GM12878 (cell line): ENCODE results near the gene RPL32. TPM values are rescaled to one million over a fixed set of nuclear protein-coding genes. Genes with fewer than 3 reads are reported as not detected.
A peak's percentile ranks its signal among the peaks of the same experiment; 100 is the strongest.

Source experiments
- ATAC-seq: fragments of 200-7000 bp; cut with Tn5 transposase; 3 replicates; pipeline ENCODE4 v1.9.1; 2020; ENCODE audit warnings: mild to moderate bottlenecking, moderate library complexity
- BruUV-seq: library from RNA; stranded (reverse); fragments of 400-500 nt; replicated peaks from 2 replicates; lab custom pipeline; 2021; lab: Mats Ljungman, UMichigan
- CTCF ChIA-PET: fragments of 300-600 bp; sonication (Branson Sonifier 250); formaldehyde crosslinking; extraction: SDS; loops from one replicate; lab custom pipeline; 2021; ENCODE audit warnings: inconsistent platforms; lab: Yijun Ruan, JAX
- POLR2A ChIA-PET: fragments of 350-600 bp; formaldehyde crosslinking; extraction: SDS; loops from one replicate; lab custom pipeline; 2021; ENCODE audit warnings: inconsistent platforms; lab: Charles Lee
- RAD21 ChIA-PET: fragments of 300-600 bp; sonication (Branson Sonifier 250); formaldehyde crosslinking; loops from one replicate; lab custom pipeline; 2023; ENCODE audit warnings: antibody characterized with exemption; ENCODE audit not compliant: unreplicated experiment; lab: Charles Lee
- SMC1A ChIA-PET: fragments of 300-600 bp; sonication (Branson Sonifier 250); formaldehyde crosslinking; loops from one replicate; lab custom pipeline; 2023; ENCODE audit not compliant: unreplicated experiment, uncharacterized antibody; lab: Charles Lee
- DNase-seq: peaks from one replicate; pipeline ENCODE4 v3.0.0-alpha.2; 2011; ENCODE audit warnings: low read depth, low spot score
- FAIRE-seq: peaks from 3 replicates; lab custom pipeline; 2011; peaks lifted over from hg19 to GRCh38; lab: Jason Lieb, UNC
- H2AFZ ChIP-seq: 2 replicates; pipeline ENCODE4 v1.6.0; 2011; ENCODE audit warnings: low read depth, low read length, control low read depth; ENCODE audit not compliant: control insufficient read depth
- H3K27ac ChIP-seq: 2 replicates; pipeline ENCODE4 v1.5.1; 2011; ENCODE audit warnings: control low read depth; ENCODE audit not compliant: control insufficient read depth, insufficient read depth
- H3K27me3 ChIP-seq, 2 experiments: replicated peaks in 1 of 2; 2 replicates each; pipeline versions ENCODE4 v1.6.0 to v1.6.1; 2011; ENCODE audit warnings: low read length in 1 of 2; ENCODE audit not compliant: control insufficient read depth in 2 of 2, insufficient read depth in 2 of 2
- H3K36me3 ChIP-seq, 2 experiments: 2 replicates each; pipeline ENCODE4 v1.5.1; 2011; ENCODE audit warnings: low read length in 1 of 2; ENCODE audit not compliant: control insufficient read depth in 2 of 2, insufficient read depth in 2 of 2
- H3K4me1 ChIP-seq: 2 replicates; pipeline ENCODE4 v1.6.1; 2011; ENCODE audit warnings: mild to moderate bottlenecking, low read length, moderate library complexity, mixed read lengths; ENCODE audit not compliant: control insufficient read depth, insufficient read depth
- H3K4me2 ChIP-seq: 2 replicates; pipeline ENCODE4 v1.6.0; 2011; ENCODE audit warnings: control low read depth; ENCODE audit not compliant: control insufficient read depth, insufficient read depth
- H3K4me3 ChIP-seq: fragments of 200-600 bp; sonication (generic); 2 replicates; pipeline ENCODE4 v1.5.1; 2016
- H3K79me2 ChIP-seq: 2 replicates; pipeline ENCODE4 v1.6.0; 2011; ENCODE audit warnings: low read length; ENCODE audit not compliant: control insufficient read depth, insufficient read depth
- H3K9ac ChIP-seq: 2 replicates; pipeline ENCODE4 v1.8.0; 2011; ENCODE audit warnings: low read length, control low read depth, mixed read lengths; ENCODE audit not compliant: control insufficient read depth, insufficient read depth
- H3K9me3 ChIP-seq: replicated peaks from 3 replicates; pipeline ENCODE4 v1.5.1; 2011; ENCODE audit warnings: mild to moderate bottlenecking, low read length; ENCODE audit not compliant: control insufficient read depth, insufficient read depth
- H4K20me1 ChIP-seq: 2 replicates; pipeline ENCODE4 v1.6.0; 2011; ENCODE audit not compliant: control insufficient read depth, insufficient read depth
- FOXM1 ChIP-seq: IDR thresholded peaks from 2 replicates; pipeline ENCODE4 v1.6.1; 2012; ENCODE audit warnings: low read depth, mild to moderate bottlenecking, inconsistent platforms, low read length, moderate library complexity
- SPI1 ChIP-seq: IDR thresholded peaks from 2 replicates; pipeline ENCODE4 v1.6.1; 2011; ENCODE audit warnings: low read depth, mild to moderate bottlenecking, low read length, moderate library complexity, borderline replicate concordance; ENCODE audit not compliant: insufficient read depth
- STAT3 ChIP-seq: IDR thresholded peaks from 2 replicates; pipeline ENCODE4 v1.6.1; 2011; ENCODE audit warnings: low read depth, low read length, improper control_type of control experiment
- TAF1 ChIP-seq: IDR thresholded peaks from 2 replicates; pipeline ENCODE4 v1.6.1; 2011; ENCODE audit warnings: mild to moderate bottlenecking, low read depth, low read length, borderline replicate concordance
- TCF3 ChIP-seq: IDR thresholded peaks from 2 replicates; pipeline ENCODE4 v1.6.1; 2012; ENCODE audit warnings: low read depth, mild to moderate bottlenecking, low read length, borderline replicate concordance; ENCODE audit not compliant: insufficient read depth
- USF1 ChIP-seq: IDR thresholded peaks from 2 replicates; pipeline ENCODE4 v1.6.1; 2011; ENCODE audit warnings: borderline replicate concordance, low read depth, mild to moderate bottlenecking, moderate library complexity, mixed read lengths, low read length; ENCODE audit not compliant: insufficient read depth; ENCODE audit errors: extremely low read length
- USF2 ChIP-seq: IDR thresholded peaks from 2 replicates; pipeline ENCODE4 v1.6.1; 2011; ENCODE audit warnings: low read depth, low read length, improper control_type of control experiment, borderline replicate concordance
- WGBS: methylation state at CpG from one replicate; pipeline ENCODE4 v1.1.6; 2016; ENCODE audit warnings: low lambda C conversion rate; ENCODE audit not compliant: insufficient replicate concordance, insufficient coverage; ENCODE audit errors: missing lambda C conversion rate; 5-methylcytosine and 5-hydroxymethylcytosine counted together
- in situ Hi-C: fragments of 300-500 bp; cut with MboI; formaldehyde crosslinking; loops from 9 replicates; pipeline ENCODE4 v1.14.3; 2018; ENCODE audit warnings: mixed read lengths
- intact Hi-C: fragments of 100-400 bp; cut with micrococcal nuclease; formaldehyde crosslinking; loops from one replicate; pipeline ENCODE4 v1.14.2; 2022; ENCODE audit not compliant: unreplicated experiment
- polyA plus RNA-seq, 11 experiments: library from polyadenylated mRNA; depleted of rRNA in 4 of 11; unstranded in 6 of 11; stranded (reverse) in 5 of 11; fragments of >200 nt; fragmentation: Nextera tagmentation in 4 of 11; fragmentation: Illumina TruSeq in 1 of 11; extraction: Ambion mirVana in 4 of 11; extraction: Trizol in 1 of 11; gene quantifications; 1 replicate in 1 of 11; 2 replicates in 10 of 11; pipeline versions ENCODE4 v1.2.1 to v1.2.3, GENCODE V29; 2011 to 2016; ENCODE audit warnings: inconsistent platforms in 2 of 11, missing spikeins in 2 of 11, low read depth in 1 of 11
- total RNA-seq, 4 experiments: library from RNA; depleted of rRNA in 3 of 4; stranded (reverse); fragments of >200 nt in 3 of 4; fragmentation: Illumina TruSeq in 1 of 4; extraction: Trizol in 1 of 4; gene quantifications; 2 replicates each; pipeline versions ENCODE4 v1.2.1 to v1.2.3, GENCODE V29; 2013 to 2021

The RPL32 gene
- total and polyA plus RNA-seq, 10 of the 15 experiments (the other 5 are each of a cell fraction or from before 2014, with no cell fraction given): 1,533 to 5,147 (median 3,350) TPM

GRCh38 chr3:12869035-12869621 lies 27.8 kb upstream of the RPL32 start:
- RAD21 ChIA-PET: interaction anchor here (0.6 to 1.5 kb wide), 2 partner anchors 9 to 21 kb away, joined by 3 read pairs; no protein-coding TSS in a partner anchor

More at GRCh38 chr3:12869035-12869621, 27.8 kb upstream of the RPL32 start:
- SMC1A ChIA-PET: interaction anchor here (1.7 to 6.7 kb wide), 2 partner anchors 20 to 126 kb away, joined by 5 to 103 read pairs; no protein-coding TSS in a partner anchor
- Histone ChIP-seq H3K9me3 (no peaks in the 10 kb centered on the region; the same call in 2 of the 3 replicates), H3K79me2 (no peaks in the 10 kb centered on the region), H3K36me3 (no peaks in the 10 kb centered on the region)
- ATAC-seq: peak; percentile 82
- in situ Hi-C loops: no loop called here
- TF ChIP-seq TCF3 (0 out of 2 replicates have a peak, but pooled peaks have one; percentile 56), USF1 (no peak), SPI1 (no peak), TAF1 (no peak), FOXM1 (no peak), USF2 (no peak), STAT3 (no peak)
- TF ChIP-seq, all 136 proteins: peak for 1
- Histone ChIP-seq H3K4me3 (no peak overlapping the region), H3K27me3 (no peaks in the 10 kb centered on the region; a peak in 1 of 4 replicates), H3K4me2 (peak overlapping the region; percentile 85), H2AFZ (peak overlapping the region; percentile 19; the same call in 1 of the 2 replicates), H3K27ac (no peak overlapping the region), H3K4me1 (peaks cover 28% of the 10 kb centered on the region), H3K9ac (no peak overlapping the region), H4K20me1 (no peaks in the 10 kb centered on the region)
- DNase-seq (no peak), FAIRE-seq (no peak)
- ChIA-PET CTCF (interaction anchor here (1.0 to 15.3 kb wide), 6 partner anchors 20 to 163 kb away, joined by 3 to 271 read pairs (median 4); partner anchors contain the start of gene RPL32), POLR2A (interaction anchor here (2.8 kb wide), 1 partner anchor 21 kb away, joined by 7 read pairs; no protein-coding TSS in a partner anchor)
- intact Hi-C loops: loop anchor here (10.0 kb wide), 1 partner anchor 116 kb away; no protein-coding TSS in a partner anchor
- WGBS: 1% methylated on average over 13 of the region's 28 CpGs
- no TSS peak for BruUV-seq
